Mammary epithelial cell (primary cell): ENCODE results near the gene ARMC6.

Experiments used
- CTCF ChIP-seq, 2 donors: IDR thresholded peaks in 1 of 2; conservative IDR thresholded peaks in 1 of 2; 2 replicates each; pipeline ENCODE4 v1.5.1; 2011 to 2012; ENCODE audit warnings: inconsistent platforms in 2 of 2, low read length in 2 of 2, mild to moderate bottlenecking in 2 of 2, control low read depth in 1 of 2, low read depth in 1 of 2; ENCODE audit not compliant: insufficient read depth in 1 of 2; ENCODE audit errors: extremely low read depth in 1 of 2
- EZH2 ChIP-seq: IDR thresholded peaks from 2 replicates; pipeline ENCODE4 v1.6.1; 2012; ENCODE audit warnings: low read length, inconsistent platforms, borderline replicate concordance

- TF ChIP-seq CTCF (conservative IDR thresholded peaks at IDR 0.05 in 1 of 2, IDR thresholded peaks at IDR 0.05 in 1 of 2; ENCODE audit: extremely low read depth in 1 of 2, insufficient read depth in 1 of 2, low read depth in 1 of 2, low read length in 2 of 2), result no peak
- TF ChIP-seq EZH2, result no peak
Observed at GRCh38 chr19:19083413-19084178, 50.2 kb downstream of the ARMC6 start.
